Keratinocyte (primary cell): ENCODE measurements around the gene ATXN7L3. TPM values are rescaled to one million over a fixed set of nuclear protein-coding genes. Genes with fewer than 3 reads are reported as not detected.

Source experiments
- DNase-seq: peaks from one replicate; pipeline ENCODE4 v3.0.0-alpha.2; 2011; ENCODE audit warnings: low read depth, missing footprints, low spot score
- FAIRE-seq: peaks from 2 replicates; lab custom pipeline; 2011; peaks lifted over from hg19 to GRCh38; lab: Jason Lieb, UNC
- H2AFZ ChIP-seq: 2 replicates; pipeline ENCODE4 v1.6.0; 2012; ENCODE audit warnings: low read length, control low read depth, inconsistent platforms; ENCODE audit not compliant: control insufficient read depth
- H3K27ac ChIP-seq: 2 replicates; pipeline ENCODE4 v1.5.1; 2011; ENCODE audit warnings: low read length; ENCODE audit not compliant: control insufficient read depth, insufficient read depth
- H3K27me3 ChIP-seq: 3 replicates; pipeline ENCODE4 v1.6.0; 2011; ENCODE audit warnings: low read length; ENCODE audit not compliant: control insufficient read depth, insufficient read depth; ENCODE audit errors: extremely low read depth
- H3K36me3 ChIP-seq, 2 experiments: 2 replicates in 1 of 2; 3 replicates in 1 of 2; pipeline ENCODE4 v1.5.1; 2011; ENCODE audit warnings: low read length in 2 of 2, mild to moderate bottlenecking in 1 of 2; ENCODE audit not compliant: control insufficient read depth in 2 of 2, insufficient read depth in 2 of 2; ENCODE audit errors: extremely low read depth in 1 of 2
- H3K4me1 ChIP-seq: 3 replicates; pipeline ENCODE4 v1.5.1; 2011; ENCODE audit warnings: low read length; ENCODE audit not compliant: control insufficient read depth, insufficient read depth; ENCODE audit errors: extremely low read depth
- H3K4me2 ChIP-seq: 3 replicates; pipeline ENCODE4 v1.6.0; 2011; ENCODE audit warnings: low read depth, low read length; ENCODE audit not compliant: control insufficient read depth, insufficient read depth; ENCODE audit errors: extremely low read depth
- H3K4me3 ChIP-seq, 3 experiments: fragments of 200-600 bp in 1 of 3; sonication (generic) in 1 of 3; 2 replicates in 2 of 3; 3 replicates in 1 of 3; pipeline ENCODE4 v1.5.1; 2011 to 2016; ENCODE audit warnings: low read length in 3 of 3, mild to moderate bottlenecking in 3 of 3, control low read depth in 2 of 3, inconsistent platforms in 1 of 3, low read depth in 1 of 3, mixed read lengths in 1 of 3, mixed run types in 1 of 3, moderate library complexity in 1 of 3; ENCODE audit not compliant: control insufficient read depth in 2 of 3, insufficient read depth in 2 of 3; ENCODE audit errors: extremely low read depth in 1 of 3
- H3K79me2 ChIP-seq: 2 replicates; pipeline ENCODE4 v1.6.0; 2012; ENCODE audit warnings: low read length; ENCODE audit not compliant: control insufficient read depth, insufficient read depth
- H3K9ac ChIP-seq: 3 replicates; pipeline ENCODE4 v1.6.0; 2011; ENCODE audit warnings: low read length; ENCODE audit not compliant: control insufficient read depth, insufficient read depth; ENCODE audit errors: extremely low read depth
- H3K9me1 ChIP-seq: 3 replicates; pipeline ENCODE4 v1.6.0; 2011; ENCODE audit warnings: low read length; ENCODE audit not compliant: control insufficient read depth, insufficient read depth; ENCODE audit errors: extremely low read depth
- H3K9me3 ChIP-seq: 2 replicates; pipeline ENCODE4 v1.5.1; 2012; ENCODE audit warnings: low read depth, low read length; ENCODE audit not compliant: control insufficient read depth
- H4K20me1 ChIP-seq: 3 replicates; pipeline ENCODE4 v1.6.0; 2011; ENCODE audit warnings: low read length; ENCODE audit not compliant: control insufficient read depth, insufficient read depth; ENCODE audit errors: extremely low read depth
- CTCF ChIP-seq, 3 experiments: IDR thresholded peaks in 1 of 3; conservative IDR thresholded peaks in 1 of 3; optimal IDR thresholded peaks in 1 of 3; 2 replicates in 2 of 3; 3 replicates in 1 of 3; pipeline versions ENCODE3 to v1.5.1; 2011; ENCODE audit warnings: low read length in 3 of 3, mild to moderate bottlenecking in 3 of 3, moderate library complexity in 2 of 3, control low read depth in 1 of 3, inconsistent platforms in 1 of 3; ENCODE audit not compliant: insufficient read depth in 2 of 3; ENCODE audit errors: extremely low read depth in 1 of 3
- EZH2 ChIP-seq: IDR thresholded peaks from one replicate; pipeline ENCODE4 v1.6.1; 2012; ENCODE audit warnings: inconsistent platforms, mild to moderate bottlenecking, low read length, moderate library complexity
- dilution Hi-C: fragments of 300-500 bp; cut with MboI; formaldehyde crosslinking; loops from one replicate; pipeline ENCODE4 v1.7.0; 2020; ENCODE audit warnings: low sequenced_read_pairs; ENCODE audit not compliant: extremely low pct_ligation_motif_present
- polyA plus RNA-seq, 5 experiments: library from polyadenylated mRNA; depleted of rRNA in 3 of 5; stranded (reverse) in 3 of 5; stranded (forward) in 1 of 5; unstranded in 1 of 5; fragments of >200 nt; gene quantifications; 1 replicate in 1 of 5; 2 replicates in 3 of 5; 3 replicates in 1 of 5; pipeline versions ENCODE4 v1.2.1 to v1.2.3, GENCODE V29; 2011 to 2012; ENCODE audit warnings: missing spikeins in 2 of 5, low read depth in 1 of 5, low replicate concordance in 1 of 5

Gene ATXN7L3
- polyA plus RNA-seq, 1 donor (not counting 4 experiments of a cell fraction or from before 2014, with no cell fraction given): 32.8 TPM

DNA sequence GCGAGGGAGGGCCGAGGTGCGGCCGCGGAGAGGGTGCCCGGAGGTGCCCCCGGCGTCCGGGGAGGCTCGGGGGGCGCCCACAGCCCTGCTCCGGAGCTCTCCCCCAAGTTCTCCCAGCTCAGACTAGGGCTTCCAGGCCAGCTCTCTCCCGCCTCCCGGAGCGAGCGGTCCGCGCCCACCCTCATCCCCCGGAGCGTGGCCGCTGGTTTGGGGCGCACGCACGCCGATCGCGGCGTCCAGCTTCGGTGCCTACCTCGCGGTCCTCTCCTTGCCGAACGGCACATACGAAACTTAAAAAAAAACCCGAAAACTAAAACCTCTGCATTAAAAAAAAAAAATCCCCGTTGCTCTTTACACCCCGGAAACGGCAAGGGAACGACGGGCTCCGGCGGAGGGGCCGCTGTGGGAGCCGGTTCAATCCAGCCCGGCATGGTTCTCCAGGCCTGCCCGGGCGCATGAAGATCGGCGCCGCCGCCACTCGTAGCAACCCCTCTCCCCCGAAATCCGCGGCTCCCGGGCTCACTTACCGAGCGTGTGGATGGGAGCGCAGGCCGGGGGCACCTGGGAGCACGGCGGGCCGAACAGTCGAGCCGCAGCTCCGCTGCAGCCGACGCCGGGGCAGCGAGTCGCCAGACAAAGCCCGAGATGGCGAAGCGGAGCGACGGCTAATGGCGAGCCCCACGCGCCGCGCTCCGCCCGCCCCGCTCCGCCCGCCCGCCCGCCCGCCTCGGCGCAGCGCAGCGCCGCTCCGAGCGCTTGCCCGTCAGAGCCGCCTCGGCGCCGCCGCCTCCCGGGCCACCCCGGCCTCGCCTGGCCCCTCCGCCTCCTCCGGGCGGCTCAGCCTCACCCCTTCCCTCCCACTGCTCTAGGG lies 20.8 kb upstream of the ATXN7L3 start:
- Histone ChIP-seq H4K20me1 (no peaks in the 10 kb centered on the region), H3K27me3 (no peaks in the 10 kb centered on the region), H3K9ac (peak overlapping the region; percentile 87), H3K27ac (peak overlapping the region; percentile 76), H3K9me1 (no peaks in the 10 kb centered on the region), H3K4me2 (peak overlapping the region; percentile 98), H3K4me3 (peak overlapping the region; percentile 85 to 94 (median 89)), H3K4me1 (peaks cover 34% of the 10 kb centered on the region), H3K9me3 (no peaks in the 10 kb centered on the region), H3K79me2 (peaks cover 24% of the 10 kb centered on the region), H3K36me3 (peaks cover 12 to 19% of the 10 kb centered on the region in 2 experiments), H2AFZ (no peak overlapping the region)
- no peak for DNase-seq
- no peak for FAIRE-seq
- TF ChIP-seq CTCF (optimal IDR thresholded peaks at IDR 0.05 in 1 of 3, IDR thresholded peaks at IDR 0.05 in 1 of 3, conservative IDR thresholded peaks at IDR 0.05 in 1 of 3; ENCODE audit: extremely low read depth in 1 of 3, insufficient read depth in 2 of 3, low read length in 3 of 3): no peak
- TF ChIP-seq EZH2: no peak
- dilution Hi-C loops: no loop called here

DNA sequence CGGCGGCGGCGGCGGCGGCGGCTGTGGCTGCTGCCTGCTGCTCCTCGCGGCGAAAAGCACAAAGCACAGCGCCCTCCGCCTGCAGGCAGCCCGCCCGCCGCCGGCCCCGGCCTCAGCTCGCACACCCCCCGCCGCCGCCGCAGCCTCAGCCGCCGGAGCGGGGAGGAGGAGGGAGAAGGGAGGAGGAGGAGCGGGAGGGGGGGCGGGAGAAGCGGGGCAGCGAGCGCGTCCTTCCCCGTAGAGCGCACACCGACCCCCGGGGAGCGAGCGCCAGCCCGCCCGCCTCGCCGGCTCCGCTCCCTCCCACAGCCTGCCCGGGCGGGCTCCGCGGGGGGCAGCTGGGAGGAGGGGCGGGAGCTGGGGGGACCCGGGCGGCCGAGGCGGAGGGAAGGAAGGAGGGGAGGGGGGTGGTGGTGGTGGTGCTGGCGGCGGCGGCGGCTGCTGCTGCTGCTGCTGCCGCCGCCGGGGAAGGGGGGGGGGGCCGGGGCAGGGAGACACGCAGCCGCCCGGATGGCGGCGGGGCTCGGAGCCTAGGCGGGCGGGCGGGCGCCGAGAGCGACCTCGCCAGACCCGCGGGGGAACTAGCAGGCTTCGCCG lies 20.0 kb upstream of the ATXN7L3 start, which contains the start of gene UBTF:
UBTF (minus strand) TSS at position 60 of the 597 bp plus-strand sequence. CDS start 1,446 bp downstream, outside the sequence.
- Histone ChIP-seq H3K4me2 (peak within 1 kb of the TSS; percentile 54), H3K9ac (peak within 1 kb of the TSS; percentile 87), H3K27ac (peak within 1 kb of the TSS; percentile 76), H3K4me1 (peaks cover 34% of the 10 kb centered on the region), H4K20me1 (no peaks in the 10 kb centered on the region), H3K27me3 (no peaks in the 10 kb centered on the region), H3K79me2 (peaks cover 24% of the 10 kb centered on the region), H3K36me3 (peaks cover 18 to 27% of the 10 kb centered on the region in 2 experiments), H3K9me1 (no peaks in the 10 kb centered on the region), H3K9me3 (no peaks in the 10 kb centered on the region), H2AFZ (no peak within 1 kb of the TSS), H3K4me3 (peak within 1 kb of the TSS; percentile 81 to 94 (median 89))
- no peak for FAIRE-seq
- dilution Hi-C loops: no loop called here
- TF ChIP-seq CTCF (optimal IDR thresholded peaks at IDR 0.05 in 1 of 3, IDR thresholded peaks at IDR 0.05 in 1 of 3, conservative IDR thresholded peaks at IDR 0.05 in 1 of 3; ENCODE audit: extremely low read depth in 1 of 3, insufficient read depth in 2 of 3, low read length in 3 of 3): peak in 1 of 3 experiments; percentile 19
- TF ChIP-seq EZH2: no peak
- DNase-seq: no peak
